OCI-LY7 (cell line): ENCODE results near the gene LAMC1. TPM values are rescaled to one million over a fixed set of nuclear protein-coding genes. Genes with fewer than 3 reads are reported as not detected.

Source experiments
- BruUV-seq: library from RNA; stranded (reverse); fragments of 400-500 nt; replicated peaks from 2 replicates; lab custom pipeline; 2021; lab: Mats Ljungman, UMichigan
- CTCF ChIA-PET: fragments of 300-600 bp; sonication (Branson Sonifier 250); formaldehyde crosslinking; loops from one replicate; lab custom pipeline; 2022; ENCODE audit warnings: antibody characterized with exemption; ENCODE audit not compliant: unreplicated experiment; lab: Charles Lee
- POLR2A ChIA-PET: fragments of 300-600 bp; sonication (Branson Sonifier 250); formaldehyde crosslinking; loops from one replicate; lab custom pipeline; 2022; ENCODE audit warnings: antibody characterized with exemption; lab: Charles Lee
- DNase-seq: peaks from one replicate; pipeline ENCODE4 v3.0.0-alpha.2; 2015; ENCODE audit warnings: low spot score
- H2AFZ ChIP-seq: fragments of 200-600 bp; sonication (generic), shearing (Covaris generic); 2 replicates; pipeline ENCODE4 v1.6.1; 2014; ENCODE audit warnings: mild to moderate bottlenecking, antibody characterized with exemption, low read length, moderate library complexity
- H3K27ac ChIP-seq: fragments of 200-600 bp; sonication (generic); 2 replicates; pipeline ENCODE4 v1.5.1; 2014; ENCODE audit warnings: mixed run types, low read depth, mild to moderate bottlenecking, moderate library complexity, low read length, inconsistent platforms; ENCODE audit not compliant: poor library complexity, severe bottlenecking
- H3K36me3 ChIP-seq: fragments of 200-600 bp; sonication (generic); 2 replicates; pipeline ENCODE4 v1.6.1; 2014; ENCODE audit warnings: mild to moderate bottlenecking, antibody characterized with exemption, low read length, moderate library complexity, mixed read lengths; ENCODE audit not compliant: insufficient read depth
- H3K4me1 ChIP-seq: fragments of 200-600 bp; sonication (generic); 2 replicates; pipeline ENCODE4 v1.5.1; 2014; ENCODE audit warnings: mild to moderate bottlenecking, low read length; ENCODE audit not compliant: insufficient read depth, poor library complexity, severe bottlenecking
- H3K4me2 ChIP-seq: fragments of 200-600 bp; sonication (generic); 2 replicates; pipeline ENCODE4 v1.6.1; 2014; ENCODE audit warnings: mild to moderate bottlenecking, low read length
- H3K4me3 ChIP-seq: fragments of 200-600 bp; sonication (generic); 2 replicates; pipeline ENCODE4 v1.5.1; 2014; ENCODE audit warnings: mild to moderate bottlenecking, low read depth, low read length; ENCODE audit not compliant: poor library complexity, severe bottlenecking
- H3K79me2 ChIP-seq: fragments of 200-600 bp; sonication (generic); 2 replicates; pipeline ENCODE4 v1.6.1; 2016; ENCODE audit warnings: low read depth, mild to moderate bottlenecking, low read length, moderate library complexity, mixed read lengths; ENCODE audit not compliant: insufficient read depth
- H3K9me2 ChIP-seq: fragments of 200-600 bp; sonication (generic); 2 replicates; pipeline ENCODE4 v1.6.1; 2016; ENCODE audit warnings: mild to moderate bottlenecking, low read length, mixed read lengths; ENCODE audit not compliant: insufficient read depth
- H3K9me3 ChIP-seq: fragments of 200-600 bp; sonication (generic); 2 replicates; pipeline ENCODE4 v1.6.1; 2014; ENCODE audit warnings: mild to moderate bottlenecking, mixed run types, low read length, mixed read lengths
- H4K20me1 ChIP-seq: fragments of 200-600 bp; sonication (generic); 2 replicates; pipeline ENCODE4 v1.6.1; 2014; ENCODE audit warnings: mild to moderate bottlenecking, antibody characterized with exemption, low read length, moderate library complexity, mixed read lengths; ENCODE audit not compliant: insufficient read depth
- CTCF ChIP-seq: fragments of 200-600 bp; sonication (generic); conservative IDR thresholded peaks from 2 replicates; pipeline ENCODE4 v1.5.1; 2014; ENCODE audit warnings: mild to moderate bottlenecking, antibody characterized with exemption, low read length, moderate library complexity, mixed read lengths
- EZH2phosphoT487 ChIP-seq: fragments of 200-600 bp; sonication (generic); IDR thresholded peaks from 2 replicates; pipeline ENCODE4 v1.6.1; 2018; ENCODE audit warnings: low read depth, borderline replicate concordance, mild to moderate bottlenecking, mixed run types, antibody characterized with exemption, low read length, moderate library complexity, mixed read lengths
- intact Hi-C: fragments of 100-400 bp; cut with micrococcal nuclease; formaldehyde crosslinking; loops from one replicate; pipeline ENCODE4 v1.10.0; 2022; ENCODE audit not compliant: unreplicated experiment
- total RNA-seq, 2 experiments: library from RNA; depleted of rRNA in 1 of 2; stranded (reverse); fragments of >200 nt in 1 of 2; shearing (Covaris generic) in 1 of 2; gene quantifications; 2 replicates each; pipeline ENCODE4 v1.2.3, GENCODE V29; 2014 to 2022

LAMC1 gene
- total RNA-seq, 2 experiments from 2014 or later = 24.2 to 42.1 TPM

- ChIA-PET CTCF (no interaction called here), POLR2A (interaction anchor here (1.1 to 1.2 kb wide), 2 partner anchors 13 to 20 kb away, joined by 3 read pairs; no protein-coding TSS in a partner anchor)
- no peak overlapping the region for H3K27ac ChIP-seq
- H3K4me3 ChIP-seq = no peak overlapping the region
- no peaks in the 10 kb centered on the region for H3K9me2 ChIP-seq
- H3K4me1 ChIP-seq = peaks cover 7% of the 10 kb centered on the region
- no TSS peak for BruUV-seq
- H2AFZ ChIP-seq = no peak overlapping the region
- peaks cover 5% of the 10 kb centered on the region; the same call in 1 of the 2 replicates for H4K20me1 ChIP-seq
- no peak overlapping the region for H3K4me2 ChIP-seq
- H3K36me3 ChIP-seq = no peaks in the 10 kb centered on the region
- H3K79me2 ChIP-seq = no peaks in the 10 kb centered on the region
- TF ChIP-seq EZH2phosphoT487 (no peak), CTCF (no peak)
- H3K9me3 ChIP-seq = no peaks in the 10 kb centered on the region
- intact Hi-C loops = no loop called here
- no peak for DNase-seq
Measured at GRCh38 chr1:183093066-183093668, 69.9 kb downstream of the LAMC1 start.

DNA sequence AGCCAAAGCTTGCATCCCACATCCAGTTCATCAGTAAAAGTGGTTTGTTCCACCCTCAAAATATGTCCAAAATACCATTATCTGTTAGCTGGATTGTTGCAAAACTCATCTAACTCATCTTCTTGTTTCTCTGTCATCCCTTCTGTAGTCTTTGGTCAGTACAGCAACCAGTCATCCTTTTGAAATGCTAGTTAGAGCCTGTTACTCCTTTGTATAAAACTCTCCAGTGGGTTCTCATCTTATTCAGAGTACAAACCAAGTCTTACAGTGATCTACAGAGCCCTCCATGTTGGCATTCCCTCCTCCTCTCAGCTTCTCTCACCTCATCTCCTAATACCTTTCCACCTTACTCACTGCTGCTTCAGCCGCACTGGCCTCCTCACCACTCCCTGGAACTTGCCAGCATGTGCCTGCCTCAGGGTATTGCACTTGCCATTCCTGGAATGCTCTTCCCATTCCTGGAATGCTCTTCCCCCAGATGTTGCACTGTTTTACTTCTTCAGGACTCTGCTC lies 70.6 kb downstream of the LAMC1 start:
- H3K36me3 ChIP-seq = no peaks in the 10 kb centered on the region
- intact Hi-C loops = no loop called here
- BruUV-seq = no TSS peak
- no peaks in the 10 kb centered on the region for H3K79me2 ChIP-seq
- no peak overlapping the region for H3K4me2 ChIP-seq
- peaks cover 5% of the 10 kb centered on the region; the same call in 1 of the 2 replicates for H4K20me1 ChIP-seq
- H3K27ac ChIP-seq = no peak overlapping the region
- H3K4me3 ChIP-seq = no peak overlapping the region
- no peak for DNase-seq
- TF ChIP-seq EZH2phosphoT487 = no peak
- TF ChIP-seq CTCF = no peak
- peaks cover 7% of the 10 kb centered on the region for H3K4me1 ChIP-seq
- H3K9me3 ChIP-seq = no peaks in the 10 kb centered on the region
- H2AFZ ChIP-seq = no peak overlapping the region
- ChIA-PET POLR2A (interaction anchor here (1.1 kb wide), 1 partner anchor 13 kb away, joined by 3 read pairs; no protein-coding TSS in a partner anchor), CTCF (no interaction called here)
- H3K9me2 ChIP-seq = no peaks in the 10 kb centered on the region

DNA sequence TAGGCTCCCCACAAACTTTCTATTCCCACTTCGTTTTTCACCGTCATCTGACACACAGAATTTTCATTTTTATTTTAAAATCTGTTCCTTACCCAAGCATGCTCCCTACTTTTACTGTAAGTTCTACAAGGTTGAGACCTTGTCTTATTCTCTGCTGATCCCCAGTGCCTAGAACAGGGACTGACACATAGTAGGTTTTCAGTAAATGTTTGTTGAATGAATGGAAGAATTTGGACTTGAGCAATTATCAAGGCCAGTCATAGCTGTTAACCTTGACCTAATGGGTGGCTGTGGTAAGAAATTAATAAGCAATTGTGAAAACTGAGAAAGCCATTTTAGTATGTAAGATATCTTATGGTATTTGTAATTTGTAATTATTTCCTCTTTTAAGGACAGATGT lies 71.1 kb downstream of the LAMC1 start:
- Histone ChIP-seq H3K4me2 (no peak overlapping the region), H3K27ac (no peak overlapping the region), H3K9me2 (no peaks in the 10 kb centered on the region), H3K36me3 (no peaks in the 10 kb centered on the region), H3K9me3 (no peaks in the 10 kb centered on the region), H3K4me3 (no peak overlapping the region), H3K79me2 (no peaks in the 10 kb centered on the region), H2AFZ (no peak overlapping the region), H4K20me1 (peaks cover 5% of the 10 kb centered on the region; the same call in 1 of the 2 replicates), H3K4me1 (peaks cover 7% of the 10 kb centered on the region)
- intact Hi-C loops = no loop called here
- ChIA-PET CTCF (no interaction called here), POLR2A (interaction anchor here (1.1 to 1.2 kb wide), 2 partner anchors 14 to 18 kb away, joined by 3 read pairs; no protein-coding TSS in a partner anchor)
- TF ChIP-seq CTCF (no peak), EZH2phosphoT487 (no peak)
- no TSS peak for BruUV-seq
- DNase-seq = no peak
